Measurements from ENCODE around the gene STT3A. TPM values are rescaled to one million over a fixed set of nuclear protein-coding genes. Genes with fewer than 3 reads are reported as not detected.

STT3A gene
- total and polyA plus RNA-seq, 4 donors = 47.5 to 176 (median 130) TPM

DNA sequence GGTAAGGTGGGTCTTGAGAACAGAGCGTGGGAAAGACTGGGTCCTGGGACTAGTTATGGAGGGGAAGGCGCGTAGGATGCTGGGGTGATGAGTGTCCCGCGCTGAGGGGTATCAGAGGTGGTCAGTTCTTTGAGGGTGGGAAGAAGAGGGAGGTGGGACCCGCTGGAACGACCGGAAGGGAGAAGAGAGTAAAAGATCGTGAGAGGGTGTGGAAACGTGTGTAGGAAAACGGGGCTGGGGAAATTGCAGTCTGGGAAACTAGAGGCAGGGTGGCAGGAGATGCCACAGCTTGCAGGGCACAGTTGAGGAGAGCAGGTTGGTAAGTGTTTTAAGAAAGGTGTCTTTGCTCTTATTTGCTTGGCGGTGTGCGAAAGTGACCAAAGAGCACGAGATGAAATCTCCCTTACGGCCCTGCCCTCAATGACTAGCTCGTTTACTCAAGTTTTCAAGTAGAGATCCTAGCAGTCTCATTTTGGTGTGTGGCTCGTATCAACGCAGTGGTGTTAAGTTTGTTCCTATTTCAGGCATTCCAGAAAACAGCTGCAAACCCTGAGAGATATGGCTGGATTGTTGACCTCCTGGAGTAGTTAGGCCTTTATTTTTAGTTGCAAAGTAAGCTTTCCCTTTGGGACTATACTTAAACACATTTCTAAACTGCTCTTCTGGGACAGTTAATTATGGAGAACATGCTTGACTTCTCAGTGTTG lies 615 bp downstream of the STT3A start:
- Histone ChIP-seq H3K4me3 (ENCODE audit: low read depth in 1 of 3, low read length in 3 of 3) (peak overlapping the region; percentile 84 to 97 (median 86)), H3K9ac (ENCODE audit: low read depth in 1 of 2, low read length in 2 of 2) (peak overlapping the region; percentile 26 to 86), H3K36me3 (ENCODE audit: control insufficient read depth in 4 of 4, insufficient read depth in 3 of 4, low read depth in 1 of 4, low read length in 3 of 4) (peaks cover 2 to 11% (median 7%) of the 10 kb centered on the region in 4 donors), H3K27me3 (ENCODE audit: control insufficient read depth in 4 of 4, insufficient read depth in 4 of 4, low read length in 3 of 4) (no peaks in the 10 kb centered on the region), H3K9me3 (ENCODE audit: control insufficient read depth in 4 of 4, low read length in 3 of 4) (no peaks in the 10 kb centered on the region), H3K4me1 (ENCODE audit: control insufficient read depth in 4 of 4, insufficient read depth in 4 of 4, low read length in 3 of 4) (peaks cover 3 to 23% (median 12%) of the 10 kb centered on the region in 4 donors), H3K27ac (ENCODE audit: low read depth in 1 of 2, low read length in 2 of 2) (peak overlapping the region; percentile 67 to 75)
- DNase-seq (ENCODE audit: low spot score) = no peak
- TF ChIP-seq, protein P1, sequence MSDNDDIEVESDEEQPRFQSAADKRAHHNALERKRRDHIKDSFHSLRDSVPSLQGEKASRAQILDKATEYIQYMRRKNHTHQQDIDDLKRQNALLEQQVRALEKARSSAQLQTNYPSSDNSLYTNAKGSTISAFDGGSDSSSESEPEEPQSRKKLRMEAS (IDR thresholded peaks at IDR 0.05) = no peak
- TF ChIP-seq NR2F2 (IDR thresholded peaks at IDR 0.05) = no peak
- no peak for TF ChIP-seq EGR1 (IDR thresholded peaks at IDR 0.05; ENCODE audit: low read depth in 2 of 2)
- TF ChIP-seq RAD21 (IDR thresholded peaks at IDR 0.05) = no peak
- TF ChIP-seq GABPA (IDR thresholded peaks at IDR 0.05 in 1 of 2, conservative IDR thresholded peaks at IDR 0.05 in 1 of 2) = no peak
- TF ChIP-seq RXRA (IDR thresholded peaks at IDR 0.05) = no peak
- no peak for TF ChIP-seq YY1 (IDR thresholded peaks at IDR 0.05)
- TF ChIP-seq, protein P2, sequence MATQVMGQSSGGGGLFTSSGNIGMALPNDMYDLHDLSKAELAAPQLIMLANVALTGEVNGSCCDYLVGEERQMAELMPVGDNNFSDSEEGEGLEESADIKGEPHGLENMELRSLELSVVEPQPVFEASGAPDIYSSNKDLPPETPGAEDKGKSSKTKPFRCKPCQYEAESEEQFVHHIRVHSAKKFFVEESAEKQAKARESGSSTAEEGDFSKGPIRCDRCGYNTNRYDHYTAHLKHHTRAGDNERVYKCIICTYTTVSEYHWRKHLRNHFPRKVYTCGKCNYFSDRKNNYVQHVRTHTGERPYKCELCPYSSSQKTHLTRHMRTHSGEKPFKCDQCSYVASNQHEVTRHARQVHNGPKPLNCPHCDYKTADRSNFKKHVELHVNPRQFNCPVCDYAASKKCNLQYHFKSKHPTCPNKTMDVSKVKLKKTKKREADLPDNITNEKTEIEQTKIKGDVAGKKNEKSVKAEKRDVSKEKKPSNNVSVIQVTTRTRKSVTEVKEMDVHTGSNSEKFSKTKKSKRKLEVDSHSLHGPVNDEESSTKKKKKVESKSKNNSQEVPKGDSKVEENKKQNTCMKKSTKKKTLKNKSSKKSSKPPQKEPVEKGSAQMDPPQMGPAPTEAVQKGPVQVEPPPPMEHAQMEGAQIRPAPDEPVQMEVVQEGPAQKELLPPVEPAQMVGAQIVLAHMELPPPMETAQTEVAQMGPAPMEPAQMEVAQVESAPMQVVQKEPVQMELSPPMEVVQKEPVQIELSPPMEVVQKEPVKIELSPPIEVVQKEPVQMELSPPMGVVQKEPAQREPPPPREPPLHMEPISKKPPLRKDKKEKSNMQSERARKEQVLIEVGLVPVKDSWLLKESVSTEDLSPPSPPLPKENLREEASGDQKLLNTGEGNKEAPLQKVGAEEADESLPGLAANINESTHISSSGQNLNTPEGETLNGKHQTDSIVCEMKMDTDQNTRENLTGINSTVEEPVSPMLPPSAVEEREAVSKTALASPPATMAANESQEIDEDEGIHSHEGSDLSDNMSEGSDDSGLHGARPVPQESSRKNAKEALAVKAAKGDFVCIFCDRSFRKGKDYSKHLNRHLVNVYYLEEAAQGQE (IDR thresholded peaks at IDR 0.05) = no peak
- TF ChIP-seq TAF1 (conservative IDR thresholded peaks at IDR 0.05) = no peak
- no peak for TF ChIP-seq FOXA2 (IDR thresholded peaks at IDR 0.05)
- TF ChIP-seq JUND (IDR thresholded peaks at IDR 0.05) = no peak
- TF ChIP-seq, protein P3, sequence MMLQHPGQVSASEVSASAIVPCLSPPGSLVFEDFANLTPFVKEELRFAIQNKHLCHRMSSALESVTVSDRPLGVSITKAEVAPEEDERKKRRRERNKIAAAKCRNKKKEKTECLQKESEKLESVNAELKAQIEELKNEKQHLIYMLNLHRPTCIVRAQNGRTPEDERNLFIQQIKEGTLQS (IDR thresholded peaks at IDR 0.05) = no peak
- TF ChIP-seq HNF4A (conservative IDR thresholded peaks at IDR 0.05) = no peak
- TF ChIP-seq, protein P4, sequence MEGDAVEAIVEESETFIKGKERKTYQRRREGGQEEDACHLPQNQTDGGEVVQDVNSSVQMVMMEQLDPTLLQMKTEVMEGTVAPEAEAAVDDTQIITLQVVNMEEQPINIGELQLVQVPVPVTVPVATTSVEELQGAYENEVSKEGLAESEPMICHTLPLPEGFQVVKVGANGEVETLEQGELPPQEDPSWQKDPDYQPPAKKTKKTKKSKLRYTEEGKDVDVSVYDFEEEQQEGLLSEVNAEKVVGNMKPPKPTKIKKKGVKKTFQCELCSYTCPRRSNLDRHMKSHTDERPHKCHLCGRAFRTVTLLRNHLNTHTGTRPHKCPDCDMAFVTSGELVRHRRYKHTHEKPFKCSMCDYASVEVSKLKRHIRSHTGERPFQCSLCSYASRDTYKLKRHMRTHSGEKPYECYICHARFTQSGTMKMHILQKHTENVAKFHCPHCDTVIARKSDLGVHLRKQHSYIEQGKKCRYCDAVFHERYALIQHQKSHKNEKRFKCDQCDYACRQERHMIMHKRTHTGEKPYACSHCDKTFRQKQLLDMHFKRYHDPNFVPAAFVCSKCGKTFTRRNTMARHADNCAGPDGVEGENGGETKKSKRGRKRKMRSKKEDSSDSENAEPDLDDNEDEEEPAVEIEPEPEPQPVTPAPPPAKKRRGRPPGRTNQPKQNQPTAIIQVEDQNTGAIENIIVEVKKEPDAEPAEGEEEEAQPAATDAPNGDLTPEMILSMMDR (IDR thresholded peaks at IDR 0.05; ENCODE audit: low read depth, low read length, missing input control) = no peak
- TF ChIP-seq, protein P5, sequence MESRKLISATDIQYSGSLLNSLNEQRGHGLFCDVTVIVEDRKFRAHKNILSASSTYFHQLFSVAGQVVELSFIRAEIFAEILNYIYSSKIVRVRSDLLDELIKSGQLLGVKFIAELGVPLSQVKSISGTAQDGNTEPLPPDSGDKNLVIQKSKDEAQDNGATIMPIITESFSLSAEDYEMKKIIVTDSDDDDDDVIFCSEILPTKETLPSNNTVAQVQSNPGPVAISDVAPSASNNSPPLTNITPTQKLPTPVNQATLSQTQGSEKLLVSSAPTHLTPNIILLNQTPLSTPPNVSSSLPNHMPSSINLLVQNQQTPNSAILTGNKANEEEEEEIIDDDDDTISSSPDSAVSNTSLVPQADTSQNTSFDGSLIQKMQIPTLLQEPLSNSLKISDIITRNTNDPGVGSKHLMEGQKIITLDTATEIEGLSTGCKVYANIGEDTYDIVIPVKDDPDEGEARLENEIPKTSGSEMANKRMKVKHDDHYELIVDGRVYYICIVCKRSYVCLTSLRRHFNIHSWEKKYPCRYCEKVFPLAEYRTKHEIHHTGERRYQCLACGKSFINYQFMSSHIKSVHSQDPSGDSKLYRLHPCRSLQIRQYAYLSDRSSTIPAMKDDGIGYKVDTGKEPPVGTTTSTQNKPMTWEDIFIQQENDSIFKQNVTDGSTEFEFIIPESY (IDR thresholded peaks at IDR 0.05) = no peak
- no peak for TF ChIP-seq HNF4G (IDR thresholded peaks at IDR 0.05)
- TF ChIP-seq FOXA1 (IDR thresholded peaks at IDR 0.05) = no peak
- TF ChIP-seq SP1 (IDR thresholded peaks at IDR 0.05) = no peak
- under 1% methylated on average over 18 of the region's 18 CpGs for WGBS

Measured in liver (tissue), 9 donors.